Nephron (organoid): Measurements from ENCODE around the gene SLC28A2.
"Not testable (repeated sequence)": the region's sequence is repeated elsewhere in the genome, so short reads cannot be mapped to it uniquely, and the experiment has no call there.

Experiments used
- H3K27ac Mint-ChIP-seq, 3 experiments: 2 replicates each; pipeline ENCODE4 v1.8.0; 2020; ENCODE audit warnings: mixed read lengths in 3 of 3, mild to moderate bottlenecking in 2 of 3, moderate library complexity in 1 of 3
- H3K27me3 Mint-ChIP-seq: 2 replicates; pipeline ENCODE4 v1.8.0; 2021; ENCODE audit warnings: low read depth, mild to moderate bottlenecking, moderate library complexity, mixed read lengths
- H3K36me3 Mint-ChIP-seq: 2 replicates; pipeline ENCODE4 v1.8.0; 2020; ENCODE audit warnings: low read depth, mixed read lengths
- H3K4me1 Mint-ChIP-seq: 2 replicates; pipeline ENCODE4 v1.8.0; 2020; ENCODE audit warnings: mixed read lengths
- H3K4me3 Mint-ChIP-seq, 3 experiments: 2 replicates each; pipeline ENCODE4 v1.8.0; 2020; ENCODE audit warnings: mild to moderate bottlenecking in 3 of 3, mixed read lengths in 3 of 3, moderate library complexity in 2 of 3
- H3K9me3 Mint-ChIP-seq: 2 replicates; pipeline ENCODE4 v1.8.0; 2020; ENCODE audit warnings: mixed read lengths
- CTCF ChIP-seq, 3 experiments: fragments of 200-600 bp; sonication (generic); IDR thresholded peaks; one replicate each; pipeline ENCODE4 v1.5.0; 2021; ENCODE audit warnings: antibody characterized with exemption in 3 of 3; ENCODE audit not compliant: unreplicated experiment in 3 of 3

The SLC28A2 gene

GRCh38 chr15:45231132-45231531 is 20.9 kb upstream of the SLC28A2 start:
- H3K4me3 Mint-ChIP-seq: no peak overlapping the region

GRCh38 chr15:45231864-45232562 is 20.0 kb upstream of the SLC28A2 start:
- H3K9me3 Mint-ChIP-seq: peaks cover 32% of the 10 kb centered on the region
- no peak overlapping the region for H3K4me3 Mint-ChIP-seq
- no peak for TF ChIP-seq CTCF (IDR thresholded peaks at IDR 0.05; ENCODE audit: unreplicated experiment in 3 of 3)
- no peaks in the 10 kb centered on the region for H3K36me3 Mint-ChIP-seq
- H3K4me1 Mint-ChIP-seq: no peaks in the 10 kb centered on the region
- H3K27me3 Mint-ChIP-seq: peaks cover 4% of the 10 kb centered on the region
- no peak overlapping the region for H3K27ac Mint-ChIP-seq

More at GRCh38 chr15:45231132-45231531, 20.9 kb upstream of the SLC28A2 start:
- Mint-ChIP-seq H3K4me1 (no peaks in the 10 kb centered on the region), H3K27me3 (peaks cover 10% of the 10 kb centered on the region), H3K27ac (no peak overlapping the region), H3K9me3 (peaks cover 24% of the 10 kb centered on the region), H3K36me3 (no peaks in the 10 kb centered on the region)
- TF ChIP-seq CTCF (IDR thresholded peaks at IDR 0.05; ENCODE audit: unreplicated experiment in 3 of 3): no peak

GRCh38 chr15:45234562-45235235 is 17.3 kb upstream of the SLC28A2 start:
- peaks cover 4% of the 10 kb centered on the region for H3K27me3 Mint-ChIP-seq
- peaks cover 52% of the 10 kb centered on the region for H3K9me3 Mint-ChIP-seq
- no peaks in the 10 kb centered on the region for H3K36me3 Mint-ChIP-seq
- no peak for TF ChIP-seq CTCF (IDR thresholded peaks at IDR 0.05; ENCODE audit: unreplicated experiment in 3 of 3)
- H3K4me3 Mint-ChIP-seq: no peak overlapping the region
- no peak overlapping the region for H3K27ac Mint-ChIP-seq
- H3K4me1 Mint-ChIP-seq: no peaks in the 10 kb centered on the region

GRCh38 chr15:45236806-45237205 is 15.2 kb upstream of the SLC28A2 start:
- H3K4me3 Mint-ChIP-seq, H3K36me3 Mint-ChIP-seq, H3K27me3 Mint-ChIP-seq, H3K27ac Mint-ChIP-seq, H3K4me1 Mint-ChIP-seq: not testable (repeated sequence)
- H3K9me3 Mint-ChIP-seq: peaks cover 65% of the 10 kb centered on the region

- no peaks in the 10 kb centered on the region for H3K4me1 Mint-ChIP-seq
- H3K27ac Mint-ChIP-seq: no peak overlapping the region
- no peak for TF ChIP-seq CTCF (IDR thresholded peaks at IDR 0.05; ENCODE audit: unreplicated experiment in 3 of 3)
- H3K9me3 Mint-ChIP-seq: peaks cover 65% of the 10 kb centered on the region
- peaks cover 4% of the 10 kb centered on the region for H3K36me3 Mint-ChIP-seq
- H3K4me3 Mint-ChIP-seq: no peak overlapping the region
- H3K27me3 Mint-ChIP-seq: no peaks in the 10 kb centered on the region
Measured at GRCh38 chr15:45242289-45242688, 9.7 kb upstream of the SLC28A2 start.

GRCh38 chr15:45249125-45249780 is 2.8 kb upstream of the SLC28A2 start:
- no peaks in the 10 kb centered on the region for H3K4me1 Mint-ChIP-seq
- H3K27ac Mint-ChIP-seq: no peak overlapping the region
- no peaks in the 10 kb centered on the region for H3K27me3 Mint-ChIP-seq
- H3K4me3 Mint-ChIP-seq: no peak overlapping the region
- no peaks in the 10 kb centered on the region for H3K36me3 Mint-ChIP-seq
- no peak for TF ChIP-seq CTCF (IDR thresholded peaks at IDR 0.05; ENCODE audit: unreplicated experiment in 3 of 3)
- H3K9me3 Mint-ChIP-seq: peaks cover 13% of the 10 kb centered on the region
